ENCODE data around the gene LMO2. TPM values are rescaled to one million over a fixed set of nuclear protein-coding genes. Genes with fewer than 3 reads are reported as not detected.

The LMO2 gene
- total and polyA plus RNA-seq, 2 donors (not counting 3 experiments of a cell fraction or from before 2014, with no cell fraction given), result 60.4 to 66.8 TPM

- no peak overlapping the region for H3K4me2 ChIP-seq (ENCODE audit: insufficient read depth, low read length)
- dilution Hi-C loops (cut with MboI; ENCODE audit: extremely low pct_ligation_motif_present, low sequenced_read_pairs) (no loop called here), intact Hi-C loops (cut with micrococcal nuclease) (no loop called here)
- no peak overlapping the region for H3K4me3 ChIP-seq (replicated peaks in 1 of 3; ENCODE audit: insufficient read depth in 1 of 3, low read depth in 1 of 3, low read length in 3 of 3)
- TF ChIP-seq JUN (IDR thresholded peaks at IDR 0.05; ENCODE audit: borderline replicate concordance, insufficient read depth, insufficient read length, low read depth) (no peak), MYC (IDR thresholded peaks at IDR 0.05; ENCODE audit: low read depth, low read length) (no peak), CTCF (IDR thresholded peaks at IDR 0.05; ENCODE audit: extremely low read depth in 1 of 2, insufficient read depth in 1 of 2, low read depth in 1 of 2, low read length in 2 of 2) (no peak), MAX (IDR thresholded peaks at IDR 0.05; ENCODE audit: insufficient read depth, insufficient read length) (no peak), GATA2 (IDR thresholded peaks at IDR 0.05; ENCODE audit: insufficient read depth, insufficient read length, low read depth, low read length) (no peak), POLR2AphosphoS5 (IDR thresholded peaks at IDR 0.05; ENCODE audit: insufficient read depth, low read depth, low read length) (no peak), POLR2A (IDR thresholded peaks at IDR 0.05; ENCODE audit: low read depth, low read length) (no peak), FOS (IDR thresholded peaks at IDR 0.05; ENCODE audit: borderline replicate concordance, insufficient read depth, low read length) (no peak), EZH2 (IDR thresholded peaks at IDR 0.05; ENCODE audit: borderline replicate concordance, low read depth, low read length, severe bottlenecking) (no peak)
- H3K36me3 ChIP-seq (ENCODE audit: control insufficient read depth in 2 of 2, extremely low read depth in 1 of 2, insufficient read depth in 2 of 2, low read length in 2 of 2), result peaks cover 5 to 32% of the 10 kb centered on the region in 2 experiments
- DNase-seq (ENCODE audit: low read depth, low spot score), result no peak
- H2AFZ ChIP-seq (ENCODE audit: low read depth, low read length), result no peak overlapping the region
- no peak for FAIRE-seq
- no peak overlapping the region for H3K9ac ChIP-seq (replicated peaks; ENCODE audit: extremely low read depth, insufficient read depth, low read length)
- H3K9me1 ChIP-seq (replicated peaks; ENCODE audit: control insufficient read depth, extremely low read depth, insufficient read depth, low read length), result no peaks in the 10 kb centered on the region
- H3K4me1 ChIP-seq (ENCODE audit: control insufficient read depth, extremely low read depth, insufficient read depth, low read length), result peaks cover 15% of the 10 kb centered on the region
- H3K27me3 ChIP-seq (ENCODE audit: control insufficient read depth in 2 of 2, insufficient read depth in 2 of 2, low read length in 2 of 2), result no peaks in the 10 kb centered on the region
- CTCF ChIA-PET, result interaction anchor here (1.7 to 5.6 kb wide), 2 partner anchors 106 to 124 kb away, joined by 12 to 65 read pairs; no protein-coding TSS in a partner anchor
- H4K20me1 ChIP-seq (replicated peaks; ENCODE audit: control insufficient read depth, extremely low read depth, insufficient read depth, low read length), result no peaks in the 10 kb centered on the region
- POLR2A ChIA-PET, result no interaction called here
- H3K9me3 ChIP-seq (replicated peaks; ENCODE audit: control insufficient read depth, insufficient read depth, low read length), result no peaks in the 10 kb centered on the region
- no peaks in the 10 kb centered on the region for H3K79me2 ChIP-seq (ENCODE audit: control insufficient read depth, insufficient read depth, low read length)
- BruUV-seq (replicated peaks), result no TSS peak
- no peak overlapping the region for H3K27ac ChIP-seq (ENCODE audit: insufficient read depth, low read depth, low read length)
Observed at GRCh38 chr11:33864479-33864878, 27.4 kb downstream of the LMO2 start.

Data from endothelial cell of umbilical vein (primary cell).